K562 treated with DMSO at 1 percent for 4 hours (cell line): ENCODE measurements around the gene MZT2B. TPM values are rescaled to one million over a fixed set of nuclear protein-coding genes. Genes with fewer than 3 reads are reported as not detected.

Source experiments
- total RNA-seq: library from RNA; unstranded; fragments of 300-600 nt; gene quantifications from 2 replicates; pipeline ENCODE4 v1.2.3, GENCODE V29; 2022; ENCODE audit not compliant: insufficient read depth

MZT2B gene, protein sequence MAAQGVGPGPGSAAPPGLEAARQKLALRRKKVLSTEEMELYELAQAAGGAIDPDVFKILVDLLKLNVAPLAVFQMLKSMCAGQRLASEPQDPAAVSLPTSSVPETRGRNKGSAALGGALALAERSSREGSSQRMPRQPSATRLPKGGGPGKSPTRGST
- 404 and 429 TPM in 2 replicates for total RNA-seq

DNA sequence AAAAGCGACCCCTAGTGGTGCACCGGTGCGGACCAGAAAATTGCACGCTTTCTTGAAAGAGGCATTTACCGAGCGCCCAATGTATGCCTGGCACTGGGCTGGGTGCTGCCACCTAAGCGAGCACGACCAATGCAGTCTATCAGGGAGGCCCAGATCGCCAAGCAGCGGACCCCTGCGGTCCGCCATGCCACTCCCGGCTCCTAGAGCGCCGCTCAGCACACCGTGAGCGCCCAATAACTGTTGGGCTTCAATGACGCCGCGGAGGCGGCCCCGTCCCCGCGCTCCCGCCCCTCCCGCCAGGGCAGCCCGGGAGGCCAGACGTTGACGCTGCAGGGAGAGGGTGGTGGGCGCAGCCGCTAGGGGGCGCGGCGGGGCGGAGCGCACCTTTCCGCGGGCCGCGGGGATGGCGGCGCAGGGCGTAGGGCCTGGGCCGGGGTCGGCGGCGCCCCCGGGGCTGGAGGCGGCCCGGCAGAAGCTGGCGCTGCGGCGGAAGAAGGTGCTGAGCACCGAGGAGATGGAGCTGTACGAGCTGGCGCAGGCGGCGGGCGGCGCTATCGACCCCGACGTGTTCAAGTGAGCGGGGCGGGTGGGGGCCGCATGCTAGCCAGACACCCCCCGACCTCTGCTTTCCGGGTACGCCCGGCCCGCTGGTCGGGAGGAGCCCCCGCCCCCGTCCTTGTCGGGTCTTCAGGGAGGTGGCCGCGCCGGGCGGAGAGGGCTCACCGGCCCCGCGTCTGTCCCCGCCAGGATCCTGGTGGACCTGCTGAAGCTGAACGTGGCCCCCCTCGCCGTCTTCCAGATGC is at the start of gene MZT2B:
TSS of gene MZT2B (plus strand) at position 383 of the 803 bp plus-strand sequence. CDS start at position 404, 21 bp downstream.

DNA sequence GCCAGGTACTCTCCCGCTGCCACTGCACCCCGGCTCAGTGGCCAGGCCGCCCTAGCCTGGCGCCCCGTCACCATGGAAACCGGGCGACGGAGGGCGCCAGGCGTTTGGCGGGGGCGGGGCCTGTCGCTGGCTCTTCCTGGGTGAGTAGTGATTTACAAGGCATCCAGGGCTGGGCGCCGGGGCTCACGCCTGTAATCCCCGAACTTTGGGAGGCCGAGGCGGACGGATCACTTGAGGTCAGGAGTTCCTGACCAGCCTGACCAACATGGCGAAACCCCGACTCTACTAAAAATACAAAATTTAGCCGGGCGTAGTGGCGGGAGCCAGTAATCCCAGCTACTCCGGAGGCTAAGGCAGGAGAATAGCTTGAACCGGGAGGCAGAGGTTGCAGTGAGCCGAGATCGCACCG is 37.1 kb upstream of the MZT2B start, which contains the start of gene CCDC74B:
TSS of gene CCDC74B (minus strand) at position 107 of the 409 bp plus-strand sequence. CDS start 116 bp downstream, outside the sequence.

DNA sequence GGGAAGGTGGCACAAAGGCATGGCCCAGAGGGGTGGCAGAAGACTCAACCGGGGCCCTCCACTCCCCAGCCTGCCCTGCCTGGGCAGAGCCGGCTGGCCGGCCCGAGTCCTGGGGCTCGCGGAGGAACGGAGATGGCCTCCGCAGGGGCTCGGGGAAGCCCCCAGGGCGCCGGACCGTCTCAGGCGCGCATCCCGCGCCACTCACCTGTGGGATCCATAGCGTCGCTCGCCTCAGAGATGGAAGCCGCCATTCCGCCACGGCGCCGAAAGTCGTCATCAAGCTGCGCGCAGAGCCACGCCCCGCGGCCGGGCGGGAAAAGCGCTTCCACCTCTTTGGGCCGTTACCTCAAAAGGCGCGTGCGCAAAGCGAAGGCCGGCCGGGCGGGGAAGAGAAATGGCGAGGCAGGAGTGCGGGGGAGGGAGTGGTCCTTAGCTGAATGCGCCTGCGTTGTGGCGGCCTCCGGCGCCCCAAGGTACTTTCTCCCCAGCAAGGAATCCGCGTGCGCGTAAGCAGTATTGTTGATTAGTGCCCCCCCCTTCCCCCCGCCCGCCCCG is 660 bp upstream of the MZT2B start, which contains the start of gene SMPD4:
TSS of gene SMPD4 (minus strand) at position 278 of the 555 bp plus-strand sequence. CDS start 5,010 bp downstream, outside the sequence.

DNA sequence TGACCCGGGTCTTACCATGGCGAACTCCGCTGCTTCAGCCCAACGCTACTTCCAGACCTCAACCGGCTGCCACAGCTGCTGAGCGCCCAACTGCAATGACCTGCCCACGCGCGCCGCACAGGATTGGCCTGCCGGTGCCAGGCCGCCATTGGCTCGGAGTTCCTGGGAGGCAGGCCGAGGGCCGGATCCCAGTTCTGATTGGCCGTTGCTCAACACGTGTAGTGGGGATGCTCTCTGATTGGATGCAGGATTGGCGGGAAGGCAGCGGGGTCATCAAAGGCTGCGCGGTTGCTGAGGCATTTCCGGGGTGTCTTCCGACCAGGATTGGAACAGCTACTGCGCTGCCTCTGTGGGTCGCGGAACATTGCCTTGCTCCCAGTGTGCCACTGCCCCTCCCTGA is 16.3 kb downstream of the MZT2B start, which contains the start of gene TUBA3E:
TSS of gene TUBA3E (minus strand) at position 97 of the 400 bp plus-strand sequence. CDS start at position 18, 79 bp downstream.

Other genes with a start within 250 kb of the MZT2B start
- not detected in 2 replicates for gene RAB6C, start 202.6 kb upstream of the MZT2B start, total RNA-seq
- gene POTEF, start 53.0 kb upstream of the MZT2B start, total RNA-seq: not detected in 2 replicates
- 3.3 TPM in 1 of 2 replicates, not detected in the other for gene CCDC74B, start 37.1 kb upstream of the MZT2B start, total RNA-seq
- gene SMPD4, start 660 bp upstream of the MZT2B start, total RNA-seq: 62.5 and 78.4 TPM in 2 replicates
- gene TUBA3E, start 16.2 kb downstream of the MZT2B start, total RNA-seq: not detected in 2 replicates
- gene IMP4, start 160.6 kb downstream of the MZT2B start, total RNA-seq: 78.1 and 85.6 TPM in 2 replicates
- gene PTPN18, start 173.8 kb downstream of the MZT2B start, total RNA-seq: 27.7 and 32.5 TPM in 2 replicates